ENCODE data around the gene CYLC2. TPM values are rescaled to one million over a fixed set of nuclear protein-coding genes. Genes with fewer than 3 reads are reported as not detected.

CYLC2 gene
- total and polyA plus RNA-seq, 2 of the 8 experiments (the other 6 are each of a cell fraction or from before 2014, with no cell fraction given), result not detected

GRCh38 chr9:102985162-102985895, 9.8 kb upstream of the CYLC2 start:
- CTCF ChIA-PET (ENCODE audit: partially characterized antibody), result no interaction called here
- no peak overlapping the region for H4K91ac ChIP-seq (replicated peaks; ENCODE audit: insufficient read length, low read length)
- no peaks in the 10 kb centered on the region for H3K79me1 ChIP-seq (ENCODE audit: low read depth, low read length)
- H4K20me1 ChIP-seq (replicated peaks in 1 of 2; ENCODE audit: control insufficient read depth in 1 of 2, insufficient read depth in 2 of 2, low read length in 2 of 2), result no peaks in the 10 kb centered on the region
- no peak overlapping the region for H2BK12ac ChIP-seq (ENCODE audit: low read depth, low read length)
- no peak overlapping the region for H2AK5ac ChIP-seq (ENCODE audit: low read depth, low read length)
- WGBS, 2 experiments (ENCODE audit: extremely low coverage in 1 of 2, insufficient coverage in 1 of 2, insufficient read length in 1 of 2, insufficient replicate concordance in 2 of 2, low coverage in 1 of 2, low lambda C conversion rate in 2 of 2, missing lambda C conversion rate in 1 of 2), result 86% methylated on average over 3 of the region's 3 CpGs; no CpG with 5 or more reads in 1 of the 2 experiments
- H3K4me1 ChIP-seq (replicated peaks in 1 of 4; ENCODE audit: control insufficient read depth in 3 of 4, insufficient read depth in 4 of 4, low read length in 3 of 4), result peaks cover 0 to 5% (median 0%) of the 10 kb centered on the region in 4 experiments; a peak in 4 of 7 replicates
- no peak overlapping the region for H2BK120ac ChIP-seq (replicated peaks; ENCODE audit: low read depth, low read length)
- H3K23ac ChIP-seq (ENCODE audit: insufficient read length), result no peak overlapping the region
- no peak overlapping the region for H3K56ac ChIP-seq (replicated peaks; ENCODE audit: insufficient read length, low read depth, low read length)
- no peak overlapping the region for H4K5ac ChIP-seq (ENCODE audit: insufficient read length, low read depth, low read length)
- H3K18ac ChIP-seq (ENCODE audit: extremely low read depth, low read length), result no peak overlapping the region
- no peak for FAIRE-seq
- H3K9ac ChIP-seq (replicated peaks in 1 of 4; ENCODE audit: extremely low read depth in 1 of 4, low read depth in 3 of 4, low read length in 3 of 4), result no peak overlapping the region
- no peak overlapping the region for H4K8ac ChIP-seq (ENCODE audit: extremely low read depth, insufficient read depth, low read length)
- H2BK20ac ChIP-seq (ENCODE audit: low read length), result no peak overlapping the region
- no peak overlapping the region for H3K14ac ChIP-seq (ENCODE audit: insufficient read length)
- no peak overlapping the region for H3K4me2 ChIP-seq (ENCODE audit: insufficient read depth in 1 of 2, low read depth in 2 of 2, low read length in 2 of 2)
- no peak overlapping the region for H3K4me3 ChIP-seq (ENCODE audit: extremely low read depth in 1 of 4, insufficient read depth in 2 of 4, low read depth in 3 of 4, low read length in 4 of 4)
- H3K9me3 ChIP-seq (ENCODE audit: insufficient read depth in 2 of 2, low read depth in 1 of 2, low read length in 1 of 2), result no peaks in the 10 kb centered on the region
- no peak overlapping the region for H3K4ac ChIP-seq (replicated peaks; ENCODE audit: insufficient read length, low read depth, low read length)
- DNase-seq (ENCODE audit: low read depth in 1 of 2, low spot score in 2 of 2), result no peak
- no peak overlapping the region for H2BK15ac ChIP-seq (ENCODE audit: low read length)
- H3K23me2 ChIP-seq (ENCODE audit: low read depth, low read length), result no peaks in the 10 kb centered on the region
- H2BK5ac ChIP-seq (ENCODE audit: low read depth, low read length), result no peak overlapping the region
- no peaks in the 10 kb centered on the region for H3K27me3 ChIP-seq (replicated peaks in 1 of 4; ENCODE audit: control insufficient read depth in 3 of 4, extremely low read depth in 1 of 4, insufficient read depth in 3 of 4, low read length in 3 of 4)
- no peaks in the 10 kb centered on the region for H3K36me3 ChIP-seq (ENCODE audit: control insufficient read depth in 2 of 4, insufficient read depth in 4 of 4, low read length in 3 of 4)
- peak overlapping the region; percentile 84 for H2AFZ ChIP-seq (ENCODE audit: low read length)
- no peaks in the 10 kb centered on the region for H3K79me2 ChIP-seq (ENCODE audit: control insufficient read depth in 1 of 2, insufficient read depth in 2 of 2, low read length in 2 of 2)
- POLR2A ChIA-PET (ENCODE audit: partially characterized antibody), result no interaction called here
- no peak overlapping the region for H3K27ac ChIP-seq (ENCODE audit: low read depth, low read length)
- TF ChIP-seq GABPA (IDR thresholded peaks at IDR 0.05; ENCODE audit: borderline replicate concordance, insufficient read depth, low read length), result no peak
- TF ChIP-seq BRCA1 (IDR thresholded peaks at IDR 0.05; ENCODE audit: low read depth, low read length), result no peak
- no peak for TF ChIP-seq SRF (IDR thresholded peaks at IDR 0.05; ENCODE audit: low read depth, low read length)
- no peak for TF ChIP-seq FOSL1 (IDR thresholded peaks at IDR 0.05; ENCODE audit: insufficient read depth, low read depth, low read length)
- TF ChIP-seq BCL11A (IDR thresholded peaks at IDR 0.05; ENCODE audit: low read depth in 2 of 2, low read length in 2 of 2), result no peak
- TF ChIP-seq ATF2 (IDR thresholded peaks at IDR 0.05; ENCODE audit: low read length), result no peak
- TF ChIP-seq EP300 (IDR thresholded peaks at IDR 0.05; ENCODE audit: borderline replicate concordance in 1 of 2, low read depth in 2 of 2, low read length in 2 of 2), result no peak
- no peak for TF ChIP-seq POLR2AphosphoS5 (IDR thresholded peaks at IDR 0.05; ENCODE audit: low read depth, low read length)
- no peak for TF ChIP-seq EZH2 (IDR thresholded peaks at IDR 0.05; ENCODE audit: low read depth, low read length, severe bottlenecking)
- no peak for TF ChIP-seq SIX5 (IDR thresholded peaks at IDR 0.05; ENCODE audit: low read depth, low read length)
- TF ChIP-seq SP1 (IDR thresholded peaks at IDR 0.05; ENCODE audit: low read depth, low read length), result no peak
